ENCODE measurements around the gene TBX5. TPM values are rescaled to one million over a fixed set of nuclear protein-coding genes. Genes with fewer than 3 reads are reported as not detected.

Gene TBX5
- total RNA-seq, 1 donor from 2014 or later, result not detected

DNA sequence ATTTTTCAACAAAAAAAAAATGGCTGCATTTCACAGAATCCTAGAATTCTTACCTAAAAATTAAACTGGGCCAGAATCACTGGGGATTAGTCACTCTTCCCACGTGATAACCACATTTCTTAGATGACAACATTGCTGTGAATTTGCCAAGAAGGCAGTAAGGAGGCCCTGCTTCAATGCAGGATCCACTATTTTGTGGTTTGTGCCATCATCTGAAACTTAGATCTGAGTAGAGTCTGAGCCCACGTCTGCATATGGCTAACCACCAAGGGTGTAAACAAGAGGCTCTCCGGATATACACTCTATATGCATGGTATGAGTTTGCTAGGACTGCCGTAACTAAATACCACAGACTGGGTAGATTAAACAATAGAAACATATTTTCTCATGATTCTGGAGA lies 24.4 kb upstream of the TBX5 start:
- no peak overlapping the region for H3K4me3 ChIP-seq (ENCODE audit: low read depth, low read length)
- no peak for DNase-seq (ENCODE audit: low read depth)
- TF ChIP-seq, protein P1, sequence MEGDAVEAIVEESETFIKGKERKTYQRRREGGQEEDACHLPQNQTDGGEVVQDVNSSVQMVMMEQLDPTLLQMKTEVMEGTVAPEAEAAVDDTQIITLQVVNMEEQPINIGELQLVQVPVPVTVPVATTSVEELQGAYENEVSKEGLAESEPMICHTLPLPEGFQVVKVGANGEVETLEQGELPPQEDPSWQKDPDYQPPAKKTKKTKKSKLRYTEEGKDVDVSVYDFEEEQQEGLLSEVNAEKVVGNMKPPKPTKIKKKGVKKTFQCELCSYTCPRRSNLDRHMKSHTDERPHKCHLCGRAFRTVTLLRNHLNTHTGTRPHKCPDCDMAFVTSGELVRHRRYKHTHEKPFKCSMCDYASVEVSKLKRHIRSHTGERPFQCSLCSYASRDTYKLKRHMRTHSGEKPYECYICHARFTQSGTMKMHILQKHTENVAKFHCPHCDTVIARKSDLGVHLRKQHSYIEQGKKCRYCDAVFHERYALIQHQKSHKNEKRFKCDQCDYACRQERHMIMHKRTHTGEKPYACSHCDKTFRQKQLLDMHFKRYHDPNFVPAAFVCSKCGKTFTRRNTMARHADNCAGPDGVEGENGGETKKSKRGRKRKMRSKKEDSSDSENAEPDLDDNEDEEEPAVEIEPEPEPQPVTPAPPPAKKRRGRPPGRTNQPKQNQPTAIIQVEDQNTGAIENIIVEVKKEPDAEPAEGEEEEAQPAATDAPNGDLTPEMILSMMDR (conservative IDR thresholded peaks at IDR 0.05; ENCODE audit: low read depth, low read length), result no peak

DNA sequence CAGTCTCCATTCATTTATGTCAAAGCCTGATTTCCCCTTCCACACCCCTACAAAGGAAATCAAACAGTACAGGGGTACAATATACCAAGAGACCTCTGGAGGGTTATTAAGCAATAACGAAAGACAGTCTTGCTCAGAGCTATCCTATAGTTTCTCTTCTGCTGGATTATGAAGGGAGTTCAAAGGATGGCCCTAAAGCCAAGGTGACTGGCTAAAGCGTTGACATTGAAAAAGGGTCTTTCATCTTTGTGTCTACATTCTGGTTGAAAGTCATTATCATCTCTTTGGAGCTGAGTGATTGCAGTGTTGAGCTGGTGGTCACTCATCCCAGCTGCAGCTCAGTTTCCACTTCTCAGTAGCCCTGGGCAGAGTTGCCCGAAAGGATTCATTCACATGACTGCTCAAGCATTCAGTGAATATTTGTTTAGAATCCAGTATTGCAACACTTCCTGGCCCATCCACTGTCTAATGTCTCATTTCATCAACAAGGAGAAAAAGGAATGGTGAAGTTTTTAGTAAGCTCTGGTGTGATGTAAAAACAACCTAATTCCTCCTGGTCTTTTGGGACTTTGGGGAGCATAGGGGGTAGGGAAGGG lies 19.2 kb upstream of the TBX5 start:
- H3K4me3 ChIP-seq (ENCODE audit: low read depth, low read length), result no peak overlapping the region
- DNase-seq (ENCODE audit: low read depth), result peak; percentile 32
- TF ChIP-seq, protein P1 (conservative IDR thresholded peaks at IDR 0.05; ENCODE audit: low read depth, low read length), result no peak

- TF ChIP-seq, protein P1 (conservative IDR thresholded peaks at IDR 0.05; ENCODE audit: low read depth, low read length), result no peak
- DNase-seq (ENCODE audit: low read depth), result no peak
- no peak overlapping the region for H3K4me3 ChIP-seq (ENCODE audit: low read depth, low read length)
These were observed 15.0 kb upstream of the TBX5 start for GRCh38 chr12:114420944-114421335.

DNA sequence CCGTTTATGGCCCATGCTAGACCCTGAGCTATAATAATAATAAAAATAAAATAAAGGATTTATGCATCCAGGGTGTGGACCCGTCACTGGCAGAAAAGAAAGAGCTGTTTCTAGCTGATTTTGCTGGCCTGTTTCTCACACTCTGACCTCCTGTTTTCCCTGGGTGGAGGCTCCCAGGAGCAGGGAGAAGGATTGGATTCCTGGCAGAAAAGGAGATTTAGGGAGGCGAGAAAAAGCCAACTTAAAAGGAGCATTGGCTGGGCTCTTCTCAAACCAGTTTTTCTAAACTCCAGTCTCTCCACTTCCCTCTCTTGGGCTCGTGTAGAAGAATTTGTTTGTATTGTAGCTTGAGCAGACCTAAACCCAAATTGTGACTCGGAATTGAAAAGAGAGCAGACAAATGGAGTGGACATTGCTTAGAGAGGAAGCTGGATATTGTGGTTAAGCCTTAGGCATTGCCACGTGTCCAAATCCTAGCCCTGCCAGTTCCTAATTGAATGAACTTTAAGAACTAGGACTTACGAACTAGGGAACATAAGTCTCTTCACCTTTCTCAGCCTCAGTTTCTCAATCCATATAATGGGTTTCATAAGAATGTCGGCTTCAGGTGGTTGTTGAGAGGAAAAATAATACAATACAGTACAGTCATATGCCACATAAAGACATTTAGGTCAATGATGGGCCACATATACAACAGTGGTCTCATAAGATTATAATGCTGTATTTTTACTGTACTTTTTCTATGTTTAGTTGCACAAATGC lies 14.4 kb upstream of the TBX5 start:
- DNase-seq (ENCODE audit: low read depth), result no peak
- TF ChIP-seq, protein P1 (conservative IDR thresholded peaks at IDR 0.05; ENCODE audit: low read depth, low read length), result no peak
- no peak overlapping the region for H3K4me3 ChIP-seq (ENCODE audit: low read depth, low read length)

GRCh38 chr12:114416028-114416427 lies 10.1 kb upstream of the TBX5 start:
- no peak overlapping the region for H3K4me3 ChIP-seq (ENCODE audit: low read depth, low read length)
- TF ChIP-seq, protein P1 (conservative IDR thresholded peaks at IDR 0.05; ENCODE audit: low read depth, low read length), result no peak
- no peak for DNase-seq (ENCODE audit: low read depth)

DNA sequence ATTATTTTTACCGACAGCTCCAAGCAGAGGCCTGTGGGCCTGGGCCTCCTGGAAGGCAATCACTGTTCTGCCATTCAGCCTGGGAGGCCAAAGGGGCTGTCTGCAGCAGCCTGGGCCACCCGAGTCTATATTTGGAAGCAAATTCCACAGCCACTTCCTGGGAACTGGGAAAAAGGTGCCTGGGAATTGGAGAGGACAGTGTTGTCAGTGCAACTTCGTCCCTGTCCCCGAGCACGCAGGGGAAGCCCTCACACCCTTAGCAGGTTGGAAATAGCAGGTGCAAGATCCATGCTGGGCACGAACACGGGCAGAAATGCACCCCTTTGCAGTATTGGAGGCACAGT lies 9.6 kb upstream of the TBX5 start:
- no peak overlapping the region for H3K4me3 ChIP-seq (ENCODE audit: low read depth, low read length)
- TF ChIP-seq, protein P1 (conservative IDR thresholded peaks at IDR 0.05; ENCODE audit: low read depth, low read length), result no peak
- no peak for DNase-seq (ENCODE audit: low read depth)
